ENCODE results near the gene PRKCA. TPM values are rescaled to one million over a fixed set of nuclear protein-coding genes. Genes with fewer than 3 reads are reported as not detected.

The PRKCA gene
- polyA plus RNA-seq, 1 experiment = 66.8 TPM

DNA sequence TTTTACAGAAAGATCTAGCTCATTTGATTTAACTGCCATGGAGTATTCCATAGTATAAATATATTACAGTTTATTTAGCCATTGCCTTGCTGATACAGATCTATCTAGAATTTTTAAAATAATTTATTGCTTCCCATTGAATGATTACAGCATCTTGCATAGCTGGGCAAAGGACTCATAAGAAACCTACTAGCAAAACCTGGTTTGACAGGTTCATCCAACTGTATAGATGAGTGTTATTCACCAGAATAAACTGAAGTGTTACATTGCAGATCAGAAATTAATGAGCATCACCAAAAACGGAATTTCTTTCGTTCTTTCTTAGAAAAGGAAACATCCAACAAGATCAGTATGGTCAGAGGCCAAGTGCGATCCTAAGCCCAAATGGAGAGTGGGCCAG, 330.3 kb downstream of the PRKCA start:
- POLR2A ChIA-PET = no interaction called here
- CTCF ChIA-PET = interaction anchor here (0.7 to 2.3 kb wide), 3 partner anchors 66 to 432 kb away, joined by 3 to 6 read pairs (median 3); no protein-coding TSS in a partner anchor
- H3K27me3 ChIP-seq (ENCODE audit: control insufficient read depth, insufficient read depth, low read length) = no peaks in the 10 kb centered on the region
- no peak overlapping the region for H3K4me3 ChIP-seq (ENCODE audit: low read depth, low read length)
- DNase-seq (ENCODE audit: low read depth, low spot score) = no peak
- H3K9me3 ChIP-seq (ENCODE audit: control insufficient read depth, insufficient read depth, low read length) = no peaks in the 10 kb centered on the region
- TF ChIP-seq, protein P1, sequence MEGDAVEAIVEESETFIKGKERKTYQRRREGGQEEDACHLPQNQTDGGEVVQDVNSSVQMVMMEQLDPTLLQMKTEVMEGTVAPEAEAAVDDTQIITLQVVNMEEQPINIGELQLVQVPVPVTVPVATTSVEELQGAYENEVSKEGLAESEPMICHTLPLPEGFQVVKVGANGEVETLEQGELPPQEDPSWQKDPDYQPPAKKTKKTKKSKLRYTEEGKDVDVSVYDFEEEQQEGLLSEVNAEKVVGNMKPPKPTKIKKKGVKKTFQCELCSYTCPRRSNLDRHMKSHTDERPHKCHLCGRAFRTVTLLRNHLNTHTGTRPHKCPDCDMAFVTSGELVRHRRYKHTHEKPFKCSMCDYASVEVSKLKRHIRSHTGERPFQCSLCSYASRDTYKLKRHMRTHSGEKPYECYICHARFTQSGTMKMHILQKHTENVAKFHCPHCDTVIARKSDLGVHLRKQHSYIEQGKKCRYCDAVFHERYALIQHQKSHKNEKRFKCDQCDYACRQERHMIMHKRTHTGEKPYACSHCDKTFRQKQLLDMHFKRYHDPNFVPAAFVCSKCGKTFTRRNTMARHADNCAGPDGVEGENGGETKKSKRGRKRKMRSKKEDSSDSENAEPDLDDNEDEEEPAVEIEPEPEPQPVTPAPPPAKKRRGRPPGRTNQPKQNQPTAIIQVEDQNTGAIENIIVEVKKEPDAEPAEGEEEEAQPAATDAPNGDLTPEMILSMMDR (IDR thresholded peaks at IDR 0.05; ENCODE audit: low read depth, low read length) = no peak
- no peak overlapping the region for H3K27ac ChIP-seq (ENCODE audit: low read depth, low read length)

DNA sequence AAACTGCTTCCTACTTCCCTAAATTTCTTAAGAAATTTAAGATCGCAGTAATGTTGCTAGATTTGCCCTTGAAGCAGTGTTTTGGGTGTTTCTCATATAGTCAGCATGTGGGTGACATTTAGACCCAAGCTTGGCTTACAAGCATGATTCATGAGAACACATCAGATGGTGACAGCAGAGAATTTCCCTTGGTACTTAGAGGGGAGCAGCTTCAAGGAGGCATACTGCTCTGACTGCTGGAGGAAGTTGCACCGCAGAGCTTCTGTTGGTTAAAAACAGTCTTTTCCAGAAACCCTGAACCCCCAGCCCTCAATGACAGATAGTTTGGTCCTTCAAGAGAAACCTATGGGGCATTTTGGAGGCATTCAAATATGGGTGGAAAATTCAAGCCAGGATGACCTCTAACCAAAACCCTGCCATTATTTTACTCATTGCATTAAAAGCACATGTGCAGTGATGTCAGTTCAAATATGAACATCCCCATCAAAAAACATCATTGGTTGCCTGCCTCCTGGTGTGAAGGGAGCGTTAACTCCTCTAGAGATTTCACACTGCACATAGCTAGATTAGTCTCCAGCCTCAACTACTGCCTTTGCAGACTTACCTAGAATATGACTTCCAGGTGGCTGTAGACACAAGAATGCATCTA, 331.0 kb downstream of the PRKCA start:
- H3K27ac ChIP-seq (ENCODE audit: low read depth, low read length) = no peak overlapping the region
- no peak for DNase-seq (ENCODE audit: low read depth, low spot score)
- no peaks in the 10 kb centered on the region for H3K27me3 ChIP-seq (ENCODE audit: control insufficient read depth, insufficient read depth, low read length)
- ChIA-PET CTCF (interaction anchor here (2.3 kb wide), 1 partner anchor 379 kb away, joined by 6 read pairs; no protein-coding TSS in a partner anchor), POLR2A (no interaction called here)
- TF ChIP-seq, protein P1 (IDR thresholded peaks at IDR 0.05; ENCODE audit: low read depth, low read length) = no peak
- no peaks in the 10 kb centered on the region for H3K9me3 ChIP-seq (ENCODE audit: control insufficient read depth, insufficient read depth, low read length)
- H3K4me3 ChIP-seq (ENCODE audit: low read depth, low read length) = no peak overlapping the region

DNA sequence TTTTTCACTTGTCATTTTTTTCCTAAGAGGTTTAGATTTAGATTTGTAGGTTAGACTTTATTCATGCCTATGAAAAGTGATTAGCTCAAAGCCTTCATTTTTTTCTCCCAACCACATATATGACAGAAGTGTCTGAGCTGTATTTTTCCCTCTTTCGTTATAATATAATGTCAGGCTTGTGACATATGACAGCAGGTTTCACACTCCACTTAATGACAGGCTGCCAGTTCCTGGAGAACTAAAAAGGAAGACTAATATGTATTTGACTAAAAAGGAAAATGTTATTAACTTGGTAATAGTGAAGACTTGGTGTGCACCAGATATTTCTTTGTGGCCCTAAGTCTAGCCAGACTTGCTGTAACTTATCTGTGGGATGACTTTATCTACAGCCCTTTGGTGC, 331.8 kb downstream of the PRKCA start:
- Histone ChIP-seq H3K4me3 (ENCODE audit: low read depth, low read length) (no peak overlapping the region), H3K27me3 (ENCODE audit: control insufficient read depth, insufficient read depth, low read length) (no peaks in the 10 kb centered on the region), H3K27ac (ENCODE audit: low read depth, low read length) (no peak overlapping the region), H3K9me3 (ENCODE audit: control insufficient read depth, insufficient read depth, low read length) (no peaks in the 10 kb centered on the region)
- TF ChIP-seq, protein P1 (IDR thresholded peaks at IDR 0.05; ENCODE audit: low read depth, low read length) = no peak
- CTCF ChIA-PET = no interaction called here
- DNase-seq (ENCODE audit: low read depth, low spot score) = no peak
- POLR2A ChIA-PET = no interaction called here

DNA sequence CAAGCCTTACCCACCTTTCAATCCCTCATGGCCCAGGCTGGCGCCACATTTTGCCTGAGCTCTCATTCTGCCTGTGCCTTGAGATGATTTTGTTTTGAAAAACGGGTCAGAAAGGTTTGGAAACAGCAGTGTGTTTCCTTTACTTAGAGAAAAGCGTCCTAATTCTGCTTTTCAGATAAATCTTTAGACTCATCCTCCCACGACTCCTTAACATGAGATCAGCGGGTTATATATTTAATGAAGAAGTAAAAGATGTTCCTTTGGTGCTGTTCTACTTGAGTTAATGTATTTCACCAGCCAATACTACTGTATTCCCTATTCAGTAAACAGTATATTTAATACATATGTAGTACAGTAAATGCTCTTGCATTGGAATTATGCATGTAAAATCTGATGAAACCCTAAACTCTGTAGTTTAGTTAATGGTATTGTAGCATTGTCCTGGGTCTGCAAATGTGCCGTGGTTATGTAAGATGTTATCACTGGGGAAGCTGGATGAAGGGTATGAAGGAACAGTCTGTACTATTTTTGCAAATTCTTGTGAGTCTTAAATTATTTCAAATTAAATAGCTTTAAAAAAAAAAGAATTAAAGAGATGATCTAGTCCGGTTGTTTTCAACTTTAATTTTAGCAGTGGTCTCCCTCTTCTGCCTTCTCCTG, 333.1 kb downstream of the PRKCA start:
- H3K27me3 ChIP-seq (ENCODE audit: control insufficient read depth, insufficient read depth, low read length) = no peaks in the 10 kb centered on the region
- CTCF ChIA-PET = interaction anchor here (1.9 kb wide), 1 partner anchor 11 kb away, joined by 4 read pairs; no protein-coding TSS in a partner anchor
- no peak for DNase-seq (ENCODE audit: low read depth, low spot score)

More for the DNA sequence above, 333.1 kb downstream of the PRKCA start:
- POLR2A ChIA-PET = no interaction called here
- H3K4me3 ChIP-seq (ENCODE audit: low read depth, low read length) = no peak overlapping the region
- no peaks in the 10 kb centered on the region for H3K9me3 ChIP-seq (ENCODE audit: control insufficient read depth, insufficient read depth, low read length)
- H3K27ac ChIP-seq (ENCODE audit: low read depth, low read length) = no peak overlapping the region
- TF ChIP-seq, protein P1 (IDR thresholded peaks at IDR 0.05; ENCODE audit: low read depth, low read length) = no peak
